Stimulated activated CD4-positive, alpha-beta T cell treated with anti-CD3 and anti-CD28 coated beads, Interleukin-1b, Interleukin-23, amount 100 ng/mL, for 48 hours (primary cell): ENCODE measurements around the gene FIGN.

Experiments used
- DNase-seq: peaks from one replicate; pipeline ENCODE4 v3.0.0-alpha.2; 2020

FIGN gene

GRCh38 chr2:163701399-163702195, 34.2 kb downstream of the FIGN start:
- DNase-seq = no peak

- DNase-seq = no peak
These were observed 37.0 kb downstream of the FIGN start for GRCh38 chr2:163698857-163699256.

DNA sequence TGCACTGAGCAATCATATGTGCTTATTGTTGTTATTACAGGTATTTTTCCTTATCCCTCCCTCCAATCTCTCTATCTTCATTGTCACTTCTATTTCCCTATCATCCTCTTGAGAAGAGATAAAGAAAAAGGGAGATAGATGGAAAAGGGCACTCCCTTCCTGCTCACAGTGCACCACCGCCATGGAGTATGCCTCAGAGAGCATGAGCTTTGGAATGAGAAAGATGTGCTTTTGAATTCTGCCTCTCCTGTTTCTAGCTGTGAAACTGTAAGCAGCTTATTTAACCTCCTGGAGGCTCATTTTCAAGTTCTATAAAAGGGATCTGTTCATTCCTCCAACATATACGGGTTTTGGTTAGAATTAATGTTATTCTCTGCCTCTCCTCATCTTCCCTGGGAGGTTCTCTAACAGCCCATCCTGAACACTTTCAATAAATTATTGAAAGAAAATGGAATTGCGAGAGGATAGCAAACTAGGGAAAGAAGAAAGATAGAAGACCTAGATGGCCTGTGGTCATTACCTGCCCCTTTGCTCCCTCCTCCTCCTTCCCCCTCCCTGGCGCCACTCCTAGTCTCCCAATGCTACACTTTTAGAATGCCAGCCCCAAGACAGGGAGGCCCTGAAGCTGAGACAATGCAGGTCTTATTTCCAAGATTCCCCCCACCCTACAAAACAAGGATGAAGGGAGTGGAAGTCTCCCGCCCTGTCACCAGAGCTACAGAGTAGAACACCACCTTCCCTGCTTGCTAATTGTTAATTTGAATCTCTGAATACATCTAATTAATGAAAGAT, 37.8 kb downstream of the FIGN start:
- no peak for DNase-seq

- DNase-seq = no peak
These were observed 38.4 kb downstream of the FIGN start for GRCh38 chr2:163697429-163697828.

DNA sequence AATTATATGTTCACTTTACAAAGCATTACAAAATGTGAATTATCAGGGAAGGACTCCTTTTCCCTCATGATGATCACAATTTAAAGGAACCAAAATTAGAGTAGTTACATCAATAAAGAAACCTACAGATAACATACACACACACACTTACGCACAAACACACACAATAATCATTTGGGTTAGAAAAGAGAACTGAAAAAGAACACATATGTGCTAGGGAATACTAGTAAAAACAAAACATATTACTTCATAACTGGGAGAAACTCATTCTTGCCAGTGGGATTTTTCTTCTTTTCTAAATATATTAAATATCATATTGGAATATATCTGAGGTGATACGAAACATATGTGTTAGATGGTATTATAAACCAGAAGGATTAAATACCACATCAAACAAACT, 42.3 kb downstream of the FIGN start:
- no peak for DNase-seq

GRCh38 chr2:163692611-163693482, 43.0 kb downstream of the FIGN start:
- no peak for DNase-seq

- DNase-seq = no peak
These were observed 43.7 kb downstream of the FIGN start for GRCh38 chr2:163692081-163692480.

DNA sequence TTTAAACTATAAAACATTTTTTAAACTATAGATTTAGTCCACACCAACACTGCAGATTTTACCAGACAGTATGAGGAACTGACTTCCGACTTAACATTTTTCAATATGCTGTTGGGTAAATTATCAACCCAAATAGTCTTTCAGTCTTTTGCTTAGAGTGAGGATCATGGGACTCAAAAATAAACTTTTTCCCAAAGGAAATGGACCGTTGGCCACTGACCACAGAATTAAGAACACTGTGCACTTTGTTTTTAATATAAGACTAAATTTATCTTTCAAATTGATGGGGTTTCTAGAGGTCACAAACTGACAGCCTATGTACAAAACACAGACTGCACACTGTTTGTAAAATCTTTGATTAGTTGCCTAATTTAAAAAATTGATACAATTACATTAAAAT, 44.9 kb downstream of the FIGN start:
- DNase-seq = no peak

DNA sequence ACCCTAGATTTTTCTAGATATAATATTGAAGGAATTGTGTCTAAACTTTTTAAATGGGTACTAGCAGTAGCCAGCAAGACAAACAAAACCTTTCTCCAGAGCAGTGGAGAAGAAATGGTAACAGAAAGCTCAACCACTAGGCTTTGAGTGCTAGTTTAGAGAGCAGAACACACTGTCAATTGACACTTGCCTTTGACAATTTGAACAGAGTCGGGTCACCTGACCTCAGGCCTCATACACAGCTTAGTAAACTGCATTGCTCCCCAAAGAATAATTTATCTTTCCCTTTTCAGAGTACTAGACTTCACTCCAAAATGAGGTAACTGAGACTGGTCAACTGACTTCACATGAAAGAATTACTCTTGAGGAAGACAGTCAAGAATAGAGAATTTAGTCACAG, 48.6 kb downstream of the FIGN start:
- DNase-seq = no peak

DNA sequence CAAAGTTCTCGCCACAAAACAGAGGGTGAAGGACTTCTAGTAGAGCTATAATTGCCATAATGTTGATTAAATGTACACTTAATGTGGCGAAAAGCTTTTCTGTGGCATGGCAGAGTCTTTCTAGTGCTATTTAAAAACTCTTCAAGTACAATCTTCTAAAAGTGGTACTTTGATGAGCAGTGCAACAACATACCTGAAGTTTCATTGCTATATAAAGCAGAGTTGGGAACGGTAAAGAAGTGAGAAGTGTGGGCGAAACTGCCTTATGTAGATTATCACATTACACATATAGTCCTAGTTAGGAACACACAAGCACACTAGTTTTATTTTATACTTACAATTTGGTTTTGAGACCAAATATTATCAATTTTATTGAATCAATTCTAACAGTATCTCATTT, 49.5 kb downstream of the FIGN start:
- DNase-seq = no peak

- DNase-seq = no peak
These were observed 53.1 kb downstream of the FIGN start for GRCh38 chr2:163682695-163683094.

- no peak for DNase-seq
These were observed 54.1 kb downstream of the FIGN start for GRCh38 chr2:163681745-163682144.

DNA sequence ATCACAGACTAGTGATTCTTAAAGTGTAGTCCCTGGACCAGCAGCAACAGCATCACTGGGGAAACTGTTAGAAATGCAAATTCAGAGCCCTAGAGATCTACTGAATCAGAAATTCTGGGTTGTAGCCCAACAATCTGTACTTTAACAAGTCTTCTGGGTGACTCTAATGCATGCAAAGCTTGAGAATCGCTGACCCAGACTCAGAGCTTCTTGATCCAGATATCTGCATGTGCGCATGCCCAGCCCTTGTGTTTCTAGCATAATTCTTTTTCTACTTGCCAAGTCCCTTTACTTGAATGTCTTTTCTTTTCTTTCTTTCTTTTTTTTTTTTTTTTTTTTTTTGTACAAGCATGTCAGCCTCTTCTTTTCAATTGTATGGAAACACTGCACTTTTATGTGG, 60.4 kb downstream of the FIGN start:
- no peak for DNase-seq

GRCh38 chr2:163673522-163673921, 62.3 kb downstream of the FIGN start:
- no peak for DNase-seq

DNA sequence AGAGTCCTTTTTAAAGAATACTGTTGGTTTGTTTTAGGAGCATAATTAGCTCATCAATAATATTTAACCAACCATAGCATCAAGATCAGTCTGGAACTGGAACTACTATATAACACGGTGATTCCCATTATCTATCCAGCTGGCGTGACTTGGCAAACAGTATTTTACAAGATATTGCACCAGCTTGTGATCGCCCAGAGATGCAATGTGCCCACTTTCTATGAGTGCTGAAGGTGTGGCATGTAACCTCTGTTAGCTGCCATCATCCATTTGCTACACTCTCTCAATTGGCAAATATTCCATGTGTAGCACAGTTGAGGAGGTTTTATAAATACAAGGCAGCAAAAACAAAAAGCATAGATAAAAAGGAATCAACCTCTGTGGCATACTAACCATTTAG, 64.9 kb downstream of the FIGN start:
- DNase-seq = no peak

DNA sequence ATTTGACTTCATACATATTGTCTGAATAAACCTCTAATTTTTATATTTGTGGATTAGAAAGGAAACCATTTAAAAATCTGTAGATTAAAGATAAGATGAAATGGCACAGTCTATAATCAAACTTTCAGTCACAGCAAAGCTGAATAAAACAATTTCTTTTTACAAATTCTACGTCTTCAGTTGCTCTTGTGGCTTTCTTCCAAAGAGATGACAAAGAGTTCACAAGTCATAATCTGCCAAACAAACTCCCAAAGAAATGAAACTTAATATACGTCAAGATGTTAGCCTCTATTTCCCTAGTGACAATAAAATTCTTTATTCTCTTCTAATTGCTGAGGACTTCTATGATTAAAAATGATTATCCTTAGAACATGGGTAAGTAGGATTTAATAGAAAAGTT, 66.3 kb downstream of the FIGN start:
- no peak for DNase-seq

- no peak for DNase-seq
These were observed 68.5 kb downstream of the FIGN start for GRCh38 chr2:163667064-163667887.

GRCh38 chr2:163665817-163666216, 70.0 kb downstream of the FIGN start:
- DNase-seq = no peak

- DNase-seq = no peak
These were observed 70.8 kb downstream of the FIGN start for GRCh38 chr2:163665051-163665450.

DNA sequence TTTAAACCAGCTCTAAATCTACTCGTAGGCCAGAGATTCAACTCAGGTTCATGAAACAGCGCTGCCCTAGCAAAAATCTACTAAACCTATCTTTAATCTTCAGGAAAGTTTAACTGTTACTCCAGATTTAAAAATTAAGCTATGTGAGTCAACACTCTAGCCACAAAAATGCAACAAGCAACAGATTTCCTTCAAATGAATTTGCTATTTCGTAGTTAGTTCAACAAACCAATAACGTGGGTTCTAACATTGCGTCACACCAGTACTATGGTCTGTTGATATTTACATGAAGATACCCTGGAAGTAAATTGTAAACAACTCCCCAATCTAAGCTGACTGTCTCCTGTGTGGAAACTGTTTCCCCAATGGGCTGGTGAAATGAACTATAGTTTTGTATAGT, 71.2 kb downstream of the FIGN start:
- no peak for DNase-seq

DNA sequence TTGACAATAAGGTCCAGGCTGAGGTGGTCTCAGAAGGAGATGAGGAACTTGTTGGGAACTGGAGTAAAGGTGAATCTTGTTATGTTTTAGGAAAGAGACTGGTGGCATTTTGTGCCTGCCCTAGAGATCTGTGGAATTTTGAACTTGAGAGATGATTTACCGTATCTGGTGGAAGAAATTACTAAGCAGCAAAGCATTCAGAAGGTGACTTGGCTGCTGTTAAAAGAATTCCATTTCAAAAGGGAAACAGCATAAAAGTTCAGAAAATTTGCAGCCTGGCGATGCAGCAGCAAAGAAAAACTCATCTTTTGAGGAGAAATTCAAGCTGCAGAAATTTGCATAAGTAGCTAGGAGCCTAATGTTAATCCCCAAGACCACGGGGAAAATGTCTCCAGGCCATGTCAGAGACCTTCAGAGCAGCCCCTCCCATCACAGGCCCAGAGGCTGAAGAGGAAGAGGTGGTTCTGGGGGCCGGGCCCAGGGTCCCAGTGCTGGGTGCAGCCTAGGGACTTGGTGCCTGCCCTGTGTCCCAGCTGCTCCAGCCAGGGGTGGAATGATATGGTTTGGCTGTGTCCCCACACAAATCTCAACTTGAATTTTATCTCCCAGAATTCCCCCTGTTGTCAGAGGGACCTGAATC, 73.5 kb downstream of the FIGN start:
- no peak for DNase-seq

DNA sequence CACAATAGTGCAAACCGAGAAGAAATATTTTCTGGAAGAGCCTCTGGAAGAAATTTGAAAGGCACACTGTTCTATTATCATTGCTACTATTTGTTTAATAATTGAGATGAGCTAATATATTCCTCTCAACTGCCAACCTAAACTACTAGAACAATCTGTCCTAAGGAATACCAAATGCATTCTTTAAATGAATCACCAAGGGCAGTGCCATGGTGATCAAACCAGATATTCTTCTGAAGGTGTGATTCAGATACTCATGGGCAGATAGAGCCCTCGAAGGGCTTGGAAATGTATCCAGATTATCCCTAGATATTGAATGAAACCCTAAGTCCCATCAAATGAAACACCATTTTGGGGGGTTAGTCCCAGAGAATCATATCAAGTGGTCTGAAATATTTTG, 76.6 kb downstream of the FIGN start:
- DNase-seq = no peak
